NCI-H187 treated with DMSO at 0.1 percent for 48 hours (cell line): ENCODE measurements around the gene UNC45A.
"Not testable (repeated sequence)": the region's sequence is repeated elsewhere in the genome, so short reads cannot be mapped to it uniquely, and the experiment has no call there.

ENCODE experiments used
- DNase-seq: peaks from one replicate; lab custom pipeline; 2025; lab: John Stamatoyannopoulos, UW

The UNC45A gene

GRCh38 chr15:90916461-90916860 lies 18.6 kb upstream of the UNC45A start:
- DNase-seq: no peak

- no peak for DNase-seq
Measured at GRCh38 chr15:90917569-90917968, 17.5 kb upstream of the UNC45A start.

GRCh38 chr15:90918034-90918788 lies 16.9 kb upstream of the UNC45A start:
- no peak for DNase-seq

- no peak for DNase-seq
Measured at GRCh38 chr15:90918835-90919234, 16.2 kb upstream of the UNC45A start.

GRCh38 chr15:90921887-90922286 lies 13.2 kb upstream of the UNC45A start:
- DNase-seq: no peak

- DNase-seq: not testable (repeated sequence)
Measured at GRCh38 chr15:90922712-90923322, 12.3 kb upstream of the UNC45A start.

- no peak for DNase-seq
Measured at GRCh38 chr15:90924375-90924774, 10.7 kb upstream of the UNC45A start.

- not testable (repeated sequence) for DNase-seq
Measured at GRCh38 chr15:90926766-90927165, 8.3 kb upstream of the UNC45A start.

- DNase-seq: not testable (repeated sequence)
Measured at GRCh38 chr15:90928106-90928505, 7.0 kb upstream of the UNC45A start.

- no peak for DNase-seq
Measured at GRCh38 chr15:90929246-90930019, 5.7 kb upstream of the UNC45A start.

- no peak for DNase-seq
Measured at GRCh38 chr15:90930861-90931574, 4.1 kb upstream of the UNC45A start.

GRCh38 chr15:90931575-90931827 lies 3.6 kb upstream of the UNC45A start:
- DNase-seq: no peak

- DNase-seq: peak; percentile 59
Measured at GRCh38 chr15:90931828-90932659, 3.0 kb upstream of the UNC45A start, which contains the start of gene HDDC3. Gene HDDC3, minus strand, starts transcription at chr15:90932549. Its CDS starts 9 bp downstream, at chr15:90932540.

GRCh38 chr15:90932660-90932991 lies 2.5 kb upstream of the UNC45A start:
- no peak for DNase-seq

GRCh38 chr15:90933301-90933700 lies 1.8 kb upstream of the UNC45A start:
- no peak for DNase-seq

GRCh38 chr15:90934256-90934948 lies 683 bp upstream of the UNC45A start:
- peak; percentile 42 for DNase-seq

- no peak for DNase-seq
Measured at GRCh38 chr15:90936823-90937222, 1.7 kb downstream of the UNC45A start.

GRCh38 chr15:90938261-90938660 lies 3.2 kb downstream of the UNC45A start:
- no peak for DNase-seq

GRCh38 chr15:90939756-90940155 lies 4.7 kb downstream of the UNC45A start:
- no peak for DNase-seq

- DNase-seq: no peak
Measured at GRCh38 chr15:90941038-90941437, 6.0 kb downstream of the UNC45A start.
